Lung (tissue), 12 donors: ENCODE data around the gene STAT5B. TPM values are rescaled to one million over a fixed set of nuclear protein-coding genes. Genes with fewer than 3 reads are reported as not detected.

Experiments
- ATAC-seq: fragments of 200-7000 bp; cut with Tn5 transposase; one replicate; pipeline ENCODE4 v1.9.1; 2020; ENCODE audit warnings: moderate number of reproducible peaks; ENCODE audit not compliant: insufficient read depth, low FRiP score
- DNase-seq, 3 donors: peaks; one replicate each; pipeline ENCODE4 v3.0.0-alpha.2; 2013 to 2017
- H3K27ac ChIP-seq, 2 donors: one replicate each; pipeline ENCODE4 v1.5.1; 2013; ENCODE audit warnings: mild to moderate bottlenecking in 2 of 2, moderate library complexity in 2 of 2, control low read depth in 1 of 2, inconsistent platforms in 1 of 2, low read depth in 1 of 2, low read length in 1 of 2
- H3K27me3 ChIP-seq, 3 donors: one replicate each; pipeline ENCODE4 v1.5.1; 2013; ENCODE audit warnings: low read length in 2 of 3; ENCODE audit not compliant: control insufficient read depth in 3 of 3, insufficient read depth in 3 of 3
- H3K36me3 ChIP-seq, 4 donors: one replicate each; pipeline ENCODE4 v1.5.1; 2013; ENCODE audit warnings: low read length in 4 of 4, mild to moderate bottlenecking in 1 of 4, moderate library complexity in 1 of 4; ENCODE audit not compliant: control insufficient read depth in 4 of 4, insufficient read depth in 4 of 4
- H3K4me1 ChIP-seq, 5 donors: one replicate each; pipeline ENCODE4 v1.5.1; 2013; ENCODE audit warnings: low read length in 5 of 5, mild to moderate bottlenecking in 2 of 5, moderate library complexity in 1 of 5; ENCODE audit not compliant: control insufficient read depth in 5 of 5, insufficient read depth in 5 of 5
- H3K4me3 ChIP-seq: one replicate; pipeline ENCODE4 v1.5.1; 2013; ENCODE audit warnings: mild to moderate bottlenecking, control low read depth, moderate library complexity
- H3K9ac ChIP-seq, 2 donors: one replicate each; pipeline ENCODE4 v1.5.1; 2013; ENCODE audit warnings: low read length in 2 of 2, control low read depth in 1 of 2; ENCODE audit not compliant: insufficient read depth in 1 of 2
- H3K9me3 ChIP-seq, 4 donors: one replicate each; pipeline ENCODE4 v1.5.1; 2013; ENCODE audit warnings: low read length in 3 of 4, mild to moderate bottlenecking in 1 of 4, moderate library complexity in 1 of 4; ENCODE audit not compliant: control insufficient read depth in 4 of 4, insufficient read depth in 3 of 4
- CTCF ChIP-seq: IDR thresholded peaks from 2 replicates; pipeline ENCODE4 v1.5.1; 2012; ENCODE audit warnings: mild to moderate bottlenecking; ENCODE audit errors: control extremely low read depth, extremely low read depth
- WGBS, 2 donors: extraction: QIAGEN DNeasy Blood & Tissue Kit; methylation state at CpG; one replicate each; pipeline ENCODE4 v1.1.7; 2013; 5-methylcytosine and 5-hydroxymethylcytosine counted together
- polyA plus RNA-seq, 2 donors: library from polyadenylated mRNA; stranded (reverse); fragments of 200-250 nt; gene quantifications; one replicate each; pipeline ENCODE4 v1.2.1, GENCODE V29; 2013
- total RNA-seq, 2 donors: library from RNA; depleted of rRNA in 1 of 2; stranded (reverse); fragments of >200 nt in 1 of 2; gene quantifications; one replicate each; pipeline ENCODE4 v1.2.1, GENCODE V29; 2014 to 2021
- donor health status: control.
- donor health status: control.
- donor health status: Bipolar disorder and iron deficiency.
- donor health status: healthy.
- donor health status: DM: yes; HTN: yes; CAD: no.

Gene STAT5B
- total and polyA plus RNA-seq, 4 donors: 23.3 to 53.6 (median 48.1) TPM

- DNase-seq (no peak), ATAC-seq (no peak)
- Histone ChIP-seq H3K9me3 (no peaks in the 10 kb centered on the region), H3K27ac (no peak overlapping the region), H3K36me3 (peaks cover 0 to 13% (median 0%) of the 10 kb centered on the region in 4 donors), H3K9ac (no peak overlapping the region), H3K4me1 (peaks cover 0 to 15% (median 0%) of the 10 kb centered on the region in 5 donors), H3K4me3 (no peak overlapping the region), H3K27me3 (no peaks in the 10 kb centered on the region)
- TF ChIP-seq CTCF: no peak
- 95% methylated on average over 5 of the region's 5 CpGs for WGBS, 2 donors
These were observed 84.9 kb downstream of the STAT5B start for GRCh38 chr17:42191275-42191608.

- Histone ChIP-seq H3K9me3 (no peaks in the 10 kb centered on the region), H3K36me3 (peaks cover 0 to 13% (median 0%) of the 10 kb centered on the region in 4 donors), H3K4me1 (peaks cover 0 to 15% (median 0%) of the 10 kb centered on the region in 5 donors), H3K27ac (no peak overlapping the region), H3K9ac (no peak overlapping the region), H3K27me3 (no peaks in the 10 kb centered on the region), H3K4me3 (no peak overlapping the region)
- ATAC-seq (no peak), DNase-seq (no peak)
- 90 to 93% methylated on average over 14 to 17 of the region's 17 CpGs for WGBS, 2 donors
- TF ChIP-seq CTCF: no peak
These were observed 85.5 kb downstream of the STAT5B start for GRCh38 chr17:42190491-42191274.

- Histone ChIP-seq H3K9me3 (no peaks in the 10 kb centered on the region), H3K27me3 (peaks cover 0 to 5% (median 0%) of the 10 kb centered on the region in 3 donors), H3K36me3 (peaks cover 0 to 13% (median 0%) of the 10 kb centered on the region in 4 donors), H3K4me1 (peaks cover 0 to 15% (median 0%) of the 10 kb centered on the region in 5 donors), H3K9ac (no peak overlapping the region), H3K27ac (no peak overlapping the region), H3K4me3 (no peak overlapping the region)
- TF ChIP-seq CTCF: no peak
- WGBS, 2 donors: 84 to 92% methylated on average over 11 of the region's 11 CpGs
- ATAC-seq: no peak
- no peak for DNase-seq
These were observed 86.6 kb downstream of the STAT5B start for GRCh38 chr17:42189651-42189965.
